Endothelial cell of umbilical vein (primary cell): ENCODE results near the gene APOC3. TPM values are rescaled to one million over a fixed set of nuclear protein-coding genes. Genes with fewer than 3 reads are reported as not detected.

Source experiments
- BruUV-seq: library from RNA; stranded (reverse); fragments of 400-500 nt; replicated peaks from 2 replicates; lab custom pipeline; 2021; lab: Mats Ljungman, UMichigan
- CTCF ChIA-PET: fragments of 300-600, 350-600 bp; sonication (Branson Sonifier 250); formaldehyde crosslinking; loops from one replicate; lab custom pipeline; 2021; ENCODE audit warnings: antibody characterized with exemption, inconsistent platforms; lab: Charles Lee
- POLR2A ChIA-PET: fragments of 300-600, 350-600 bp; sonication (Branson Sonifier 250); formaldehyde crosslinking; loops from one replicate; lab custom pipeline; 2021; ENCODE audit warnings: antibody characterized with exemption, inconsistent platforms; lab: Charles Lee
- DNase-seq: peaks from one replicate; pipeline ENCODE4 v3.0.0-alpha.2; 2011; ENCODE audit warnings: low read depth, low spot score
- FAIRE-seq: peaks from 2 replicates; lab custom pipeline; 2011; peaks lifted over from hg19 to GRCh38; lab: Jason Lieb, UNC
- H2AFZ ChIP-seq: 2 replicates; pipeline ENCODE4 v1.6.0; 2012; ENCODE audit warnings: low read depth, low read length, control low read depth, inconsistent platforms
- H3K27ac ChIP-seq: 2 replicates; pipeline ENCODE4 v1.5.1; 2011; ENCODE audit warnings: low read depth, mild to moderate bottlenecking, control low read depth, low read length, moderate library complexity; ENCODE audit not compliant: insufficient read depth
- H3K27me3 ChIP-seq, 2 experiments: 2 replicates each; pipeline versions ENCODE4 v1.6.0 to v1.6.1; 2011; ENCODE audit warnings: low read length in 2 of 2, mixed read lengths in 1 of 2; ENCODE audit not compliant: control insufficient read depth in 2 of 2, insufficient read depth in 2 of 2
- H3K36me3 ChIP-seq, 2 experiments: 2 replicates in 1 of 2; 3 replicates in 1 of 2; pipeline ENCODE4 v1.5.1; 2011; ENCODE audit warnings: low read length in 2 of 2, mild to moderate bottlenecking in 1 of 2, moderate library complexity in 1 of 2; ENCODE audit not compliant: control insufficient read depth in 2 of 2, insufficient read depth in 2 of 2; ENCODE audit errors: extremely low read depth in 1 of 2
- H3K4me1 ChIP-seq: 3 replicates; pipeline ENCODE4 v1.5.1; 2011; ENCODE audit warnings: mild to moderate bottlenecking, low read length; ENCODE audit not compliant: control insufficient read depth, insufficient read depth; ENCODE audit errors: extremely low read depth
- H3K4me2 ChIP-seq: 2 replicates; pipeline ENCODE4 v1.6.1; 2011; ENCODE audit warnings: low read length, control low read depth, mixed read lengths; ENCODE audit not compliant: insufficient read depth
- H3K4me3 ChIP-seq, 3 experiments: fragments of 200-600 bp in 1 of 3; sonication (generic), shearing (Covaris generic) in 1 of 3; replicated peaks in 1 of 3; 2 replicates each; pipeline ENCODE4 v1.5.1; 2011 to 2016; ENCODE audit warnings: control low read depth in 3 of 3, low read length in 3 of 3, mild to moderate bottlenecking in 2 of 3, inconsistent platforms in 1 of 3, low read depth in 1 of 3, moderate library complexity in 1 of 3; ENCODE audit not compliant: insufficient read depth in 1 of 3
- H3K79me2 ChIP-seq: 2 replicates; pipeline ENCODE4 v1.6.0; 2012; ENCODE audit warnings: low read length, inconsistent platforms; ENCODE audit not compliant: control insufficient read depth, insufficient read depth
- H3K9ac ChIP-seq: replicated peaks from 2 replicates; pipeline ENCODE3; 2011; ENCODE audit warnings: low read length, control low read depth; ENCODE audit not compliant: insufficient read depth; ENCODE audit errors: extremely low read depth
- H3K9me1 ChIP-seq: replicated peaks from 3 replicates; pipeline ENCODE4 v1.6.0; 2011; ENCODE audit warnings: mild to moderate bottlenecking, low read length; ENCODE audit not compliant: control insufficient read depth, insufficient read depth; ENCODE audit errors: extremely low read depth
- H3K9me3 ChIP-seq: replicated peaks from 2 replicates; pipeline ENCODE4 v1.5.1; 2012; ENCODE audit warnings: low read length, inconsistent platforms; ENCODE audit not compliant: control insufficient read depth, insufficient read depth
- H4K20me1 ChIP-seq: replicated peaks from 2 replicates; pipeline ENCODE3; 2011; ENCODE audit warnings: mild to moderate bottlenecking, low read length; ENCODE audit not compliant: control insufficient read depth, insufficient read depth; ENCODE audit errors: extremely low read depth
- EZH2 ChIP-seq: IDR thresholded peaks from 2 replicates; pipeline ENCODE4 v1.6.1; 2012; ENCODE audit warnings: borderline replicate concordance, low read depth, mild to moderate bottlenecking, moderate library complexity, low read length, inconsistent platforms; ENCODE audit not compliant: severe bottlenecking
- FOS ChIP-seq: IDR thresholded peaks from 2 replicates; pipeline ENCODE4 v1.6.1; 2011; ENCODE audit warnings: mild to moderate bottlenecking, low read length, moderate library complexity, borderline replicate concordance; ENCODE audit not compliant: insufficient read depth
- GATA2 ChIP-seq: IDR thresholded peaks from 2 replicates; pipeline ENCODE4 v1.7.0; 2011; ENCODE audit warnings: low read depth, mild to moderate bottlenecking, moderate library complexity, mixed read lengths, low read length; ENCODE audit not compliant: insufficient read length, insufficient read depth
- JUN ChIP-seq: IDR thresholded peaks from 2 replicates; pipeline ENCODE4 v1.6.1; 2011; ENCODE audit warnings: borderline replicate concordance, low read depth; ENCODE audit not compliant: insufficient read length, insufficient read depth
- MYC ChIP-seq: IDR thresholded peaks from one replicate; pipeline ENCODE4 v1.6.1; 2011; ENCODE audit warnings: mild to moderate bottlenecking, low read depth, low read length
- POLR2A ChIP-seq: IDR thresholded peaks from 2 replicates; pipeline ENCODE4 v1.6.1; 2012; ENCODE audit warnings: low read depth, mild to moderate bottlenecking, control low read depth, low read length
- POLR2AphosphoS5 ChIP-seq: IDR thresholded peaks from 2 replicates; pipeline ENCODE4 v1.6.1; 2012; ENCODE audit warnings: low read depth, mild to moderate bottlenecking, control low read depth, low read length, moderate library complexity; ENCODE audit not compliant: insufficient read depth
- dilution Hi-C: fragments of 300-500 bp; cut with MboI; formaldehyde crosslinking; loops from one replicate; pipeline ENCODE4 v1.15.0; 2019; ENCODE audit warnings: low sequenced_read_pairs; ENCODE audit not compliant: extremely low pct_ligation_motif_present
- intact Hi-C: fragments of 100-400 bp; cut with micrococcal nuclease; formaldehyde crosslinking; loops from one replicate; pipeline ENCODE4 v1.10.0; 2022
- polyA plus RNA-seq, 4 experiments: library from polyadenylated mRNA; depleted of rRNA in 3 of 4; stranded (reverse) in 3 of 4; unstranded in 1 of 4; fragments of >200 nt; gene quantifications; 2 replicates each; pipeline versions ENCODE4 v1.2.1 to v1.2.3, GENCODE V29; 2011 to 2012; ENCODE audit warnings: missing spikeins in 1 of 4
- total RNA-seq: library from RNA; stranded (reverse); gene quantifications from 2 replicates; pipeline ENCODE4 v1.2.3, GENCODE V29; 2021
- TF ChIP-seq, protein P1 (sequence below): IDR thresholded peaks from 2 replicates; pipeline ENCODE4 v1.6.1; 2011; ENCODE audit not compliant: insufficient read depth, insufficient read length

APOC3 gene
- total and polyA plus RNA-seq, 2 donors (not counting 3 experiments of a cell fraction or from before 2014, with no cell fraction given): not detected

DNA sequence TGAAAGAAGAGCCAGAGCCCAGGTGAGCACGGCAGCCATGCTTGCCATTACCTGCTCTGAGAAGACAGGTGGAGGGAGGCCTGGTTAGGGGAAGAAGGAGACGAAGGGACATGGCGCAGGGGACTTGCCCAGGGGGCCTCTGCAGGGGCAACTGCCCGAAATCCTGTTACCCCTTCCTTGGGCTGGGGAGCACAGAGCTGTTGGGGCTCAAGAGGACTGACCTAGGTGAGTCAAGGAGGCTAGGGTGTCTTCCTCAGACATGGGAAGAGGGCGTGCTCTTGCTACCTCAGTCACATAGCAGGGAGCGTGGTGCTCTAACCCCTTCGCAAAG is 37.9 kb upstream of the APOC3 start, which contains the start of gene APOA5:
APOA5 (minus strand) TSS at position 67 of the 331 bp plus-strand sequence; CDS start at position 48, 19 bp downstream.
- peaks cover 9% of the 10 kb centered on the region for H3K79me2 ChIP-seq
- H3K9me3 ChIP-seq: no peaks in the 10 kb centered on the region
- H3K27me3 ChIP-seq: no peaks in the 10 kb centered on the region
- H3K4me3 ChIP-seq: no peak within 1 kb of the TSS
- dilution Hi-C loops: no loop called here
- H3K4me2 ChIP-seq: no peak within 1 kb of the TSS
- no peaks in the 10 kb centered on the region for H3K36me3 ChIP-seq
- no peaks in the 10 kb centered on the region for H4K20me1 ChIP-seq
- intact Hi-C loops: loop anchor here (1.0 to 5.0 kb wide), 6 partner anchors 45 to 435 kb away; partner anchors contain the start of gene SIK3
- FAIRE-seq (no peak), DNase-seq (no peak)
- H3K9me1 ChIP-seq: no peaks in the 10 kb centered on the region
- peak within 1 kb of the TSS; percentile 1 for H2AFZ ChIP-seq
- H3K9ac ChIP-seq: no peak within 1 kb of the TSS
- TF ChIP-seq FOS (no peak), POLR2AphosphoS5 (no peak), MYC (no peak), JUN (no peak), POLR2A (no peak), GATA2 (no peak), EZH2 (no peak)
- TF ChIP-seq, protein P1, sequence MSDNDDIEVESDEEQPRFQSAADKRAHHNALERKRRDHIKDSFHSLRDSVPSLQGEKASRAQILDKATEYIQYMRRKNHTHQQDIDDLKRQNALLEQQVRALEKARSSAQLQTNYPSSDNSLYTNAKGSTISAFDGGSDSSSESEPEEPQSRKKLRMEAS: no peak
- H3K27ac ChIP-seq: no peak within 1 kb of the TSS
- ChIA-PET CTCF (interaction anchor here (0.6 to 6.2 kb wide), 62 partner anchors 9 to 587 kb away, joined by 3 to 272 read pairs (median 4); partner anchors contain the start of genes APOA1, APOA4, APOC3 and PAFAH1B2), POLR2A (no interaction called here)
- BruUV-seq: no TSS peak
- peaks cover 11% of the 10 kb centered on the region for H3K4me1 ChIP-seq
